Measurements from ENCODE around the gene GBP1. TPM values are rescaled to one million over a fixed set of nuclear protein-coding genes. Genes with fewer than 3 reads are reported as not detected.
A peak's percentile ranks its signal among the peaks of the same experiment; 100 is the strongest.
"Not testable (repeated sequence)": the region's sequence is repeated elsewhere in the genome, so short reads cannot be mapped to it uniquely, and the experiment has no call there.

The GBP1 gene
- total RNA-seq, 1 experiment from 2014 or later: 66.7 TPM

GRCh38 chr1:89051300-89051954 is 13.6 kb downstream of the GBP1 start:
- DNase-seq (ENCODE audit: low read depth): no peak

GRCh38 chr1:89050649-89051033 is 14.4 kb downstream of the GBP1 start:
- no peak for DNase-seq (ENCODE audit: low read depth)

DNA sequence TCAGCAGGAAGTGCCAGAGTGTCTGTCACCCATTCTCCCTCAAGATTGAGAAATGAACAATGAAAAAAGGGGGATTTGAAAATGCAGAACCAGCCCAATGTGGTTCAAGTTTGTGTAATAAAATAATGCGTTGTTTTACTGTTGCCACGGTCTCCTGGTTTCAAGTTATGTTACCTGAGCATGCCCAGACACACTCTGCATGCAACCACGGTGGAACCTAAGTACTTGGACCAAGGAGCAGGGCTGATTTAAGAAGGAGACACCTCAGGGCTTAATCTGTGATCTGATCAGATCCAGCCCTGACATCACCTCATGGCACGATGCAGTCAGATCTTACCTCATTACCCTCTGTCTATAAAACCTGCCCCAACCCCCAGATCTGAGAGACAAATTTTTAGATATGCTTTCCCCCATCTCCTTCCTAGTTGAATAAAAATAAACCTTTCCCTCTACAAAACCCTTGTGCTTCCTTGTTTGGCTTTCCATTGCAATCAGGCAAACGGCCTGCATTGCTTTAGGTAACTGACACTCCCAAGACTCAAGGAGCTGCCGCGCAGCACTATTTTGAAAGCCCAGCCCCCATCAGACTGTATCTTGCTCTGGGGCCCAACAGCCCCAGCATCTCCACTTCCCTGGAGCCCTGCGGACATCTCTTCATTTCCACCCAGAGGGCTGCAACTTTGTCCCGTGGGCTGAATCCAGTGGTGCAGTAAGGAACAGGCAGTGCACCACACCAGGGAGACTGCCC is 14.9 kb downstream of the GBP1 start:
- DNase-seq (ENCODE audit: low read depth): not testable (repeated sequence)

GRCh38 chr1:89049187-89049586 is 15.8 kb downstream of the GBP1 start:
- DNase-seq (ENCODE audit: low read depth): not testable (repeated sequence)

DNA sequence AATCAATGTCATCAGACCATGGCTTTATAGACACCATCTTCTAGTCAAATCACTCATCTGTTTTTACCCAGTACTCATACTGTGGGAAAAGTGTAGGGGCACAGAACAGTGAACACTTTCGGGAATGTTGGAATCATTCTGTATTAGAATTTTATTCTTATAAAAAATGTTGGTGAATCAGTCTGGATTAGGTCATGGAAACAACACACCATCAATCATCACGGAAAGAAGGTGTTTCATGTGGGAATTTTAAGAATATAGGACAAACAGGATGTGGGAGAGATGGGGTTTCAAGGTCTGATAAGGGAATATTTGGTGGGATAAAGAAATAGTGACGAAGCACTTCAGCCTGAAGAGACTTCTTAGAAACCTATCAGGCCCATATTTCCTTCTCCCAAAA is 17.3 kb downstream of the GBP1 start:
- DNase-seq (ENCODE audit: low read depth): no peak

- not testable (repeated sequence) for DNase-seq (ENCODE audit: low read depth)
These were observed 18.5 kb downstream of the GBP1 start for GRCh38 chr1:89046318-89047183.

- DNase-seq (ENCODE audit: low read depth): no peak
These were observed 19.9 kb downstream of the GBP1 start for GRCh38 chr1:89044970-89045721.

GRCh38 chr1:89043940-89044339 is 21.1 kb downstream of the GBP1 start:
- DNase-seq (ENCODE audit: low read depth): no peak

- DNase-seq (ENCODE audit: low read depth): no peak
These were observed 22.5 kb downstream of the GBP1 start for GRCh38 chr1:89042491-89042890.

- no peak for DNase-seq (ENCODE audit: low read depth)
These were observed 23.3 kb downstream of the GBP1 start for GRCh38 chr1:89041721-89042120.

DNA sequence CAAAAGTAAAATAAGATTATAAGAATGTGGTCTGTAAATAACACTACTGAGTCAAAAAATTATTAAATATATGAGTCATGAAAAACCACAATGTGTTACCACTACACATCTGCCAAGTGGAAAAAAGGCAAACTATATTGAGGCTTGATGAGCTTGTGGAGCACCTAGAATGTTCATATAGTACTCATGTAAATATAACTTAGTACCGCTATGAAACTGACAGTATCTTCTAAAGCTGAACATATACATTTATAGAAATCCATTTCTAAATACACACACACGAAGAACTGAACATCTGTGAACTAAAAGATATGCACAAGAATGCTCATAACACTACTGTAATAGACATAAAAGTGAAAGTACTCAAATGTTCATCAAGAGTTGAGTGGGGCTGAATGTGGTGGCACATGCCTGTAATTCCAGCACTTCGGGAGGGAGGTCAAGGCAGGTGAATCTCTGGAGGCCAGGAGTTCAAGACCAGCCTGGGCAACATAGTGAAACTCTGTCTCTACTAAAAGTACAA is 23.8 kb downstream of the GBP1 start:
- peak; percentile 58 for DNase-seq (ENCODE audit: low read depth)

DNA sequence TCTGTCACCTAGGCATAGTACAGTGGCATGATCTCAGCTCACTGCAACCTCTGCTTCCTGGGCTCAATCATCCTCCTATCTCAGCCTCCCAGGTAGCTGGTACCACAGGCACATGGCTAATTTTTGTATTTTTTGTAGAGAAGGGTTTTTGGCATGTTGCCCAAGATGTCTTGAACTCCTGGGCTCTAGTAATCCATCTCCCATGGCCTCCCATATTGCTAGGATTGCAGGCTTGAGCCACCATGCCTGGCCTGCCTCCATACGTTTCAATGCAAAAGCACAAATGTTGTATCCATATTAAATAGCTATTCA is 24.7 kb downstream of the GBP1 start:
- no peak for DNase-seq (ENCODE audit: low read depth)

GRCh38 chr1:89037186-89037585 is 27.8 kb downstream of the GBP1 start:
- no peak for DNase-seq (ENCODE audit: low read depth)

- no peak for DNase-seq (ENCODE audit: low read depth)
These were observed 29.9 kb downstream of the GBP1 start for GRCh38 chr1:89035080-89035479.

- not testable (repeated sequence) for DNase-seq (ENCODE audit: low read depth)
These were observed 31.0 kb downstream of the GBP1 start for GRCh38 chr1:89034004-89034403.

GRCh38 chr1:89029051-89029450 is 36.0 kb downstream of the GBP1 start:
- DNase-seq (ENCODE audit: low read depth): peak; percentile 38

DNA sequence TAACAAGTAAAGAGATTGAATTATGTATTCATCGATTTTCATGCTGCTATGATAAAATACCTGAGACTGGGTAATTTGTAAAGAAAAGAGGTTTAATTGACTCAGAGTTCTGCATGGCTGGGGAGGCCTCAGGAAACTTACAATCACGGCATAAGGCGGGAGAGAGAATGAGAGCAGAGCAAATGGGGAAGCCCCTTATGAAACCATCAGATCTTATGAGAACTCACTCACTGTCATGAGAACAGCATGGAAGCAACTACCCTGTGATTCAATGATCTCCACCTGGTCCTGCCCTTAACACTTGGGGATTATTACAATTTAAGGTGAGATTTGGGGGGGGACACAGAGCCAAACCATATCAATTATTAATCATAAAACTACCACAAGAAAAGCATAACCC is 39.1 kb downstream of the GBP1 start:
- DNase-seq (ENCODE audit: low read depth): no peak

- DNase-seq (ENCODE audit: low read depth): no peak
These were observed 42.0 kb downstream of the GBP1 start for GRCh38 chr1:89023026-89023425.

DNA sequence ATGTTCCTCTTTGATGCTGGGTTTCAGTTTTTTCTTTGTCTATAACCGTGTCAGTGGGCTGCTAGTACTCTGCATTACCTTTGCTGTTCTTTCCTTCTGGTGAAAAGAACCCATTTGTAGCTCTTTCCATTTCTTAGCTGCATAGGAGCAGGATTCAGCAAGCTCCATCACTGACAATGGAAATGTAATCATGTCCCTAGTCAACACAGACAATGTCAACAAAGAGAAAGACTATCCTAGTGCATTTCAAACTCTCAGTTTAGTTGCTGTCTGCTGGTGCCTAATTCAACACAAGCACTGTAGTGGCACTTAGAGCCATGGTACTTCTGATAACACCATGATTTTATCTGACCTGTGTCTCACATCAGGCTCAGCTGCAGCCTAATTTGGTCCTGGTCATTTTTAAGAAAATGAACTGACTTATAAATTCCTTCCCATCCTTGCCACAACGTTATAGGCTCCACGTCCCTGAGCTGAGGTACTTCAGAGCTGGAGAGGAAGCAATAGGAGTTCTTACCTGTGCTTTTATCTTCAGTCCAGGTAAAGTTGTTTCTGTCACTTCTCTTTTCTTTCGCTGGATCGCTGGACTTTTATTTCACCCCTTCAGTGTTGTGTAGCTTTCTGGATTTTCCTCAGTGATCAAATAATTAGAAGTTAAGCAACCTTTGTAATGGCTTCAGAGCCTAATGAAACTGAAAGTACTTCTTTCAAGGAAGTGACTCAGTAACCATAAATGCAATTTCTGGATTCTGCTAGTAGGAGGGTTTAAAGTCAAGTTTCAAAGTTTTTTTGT is 42.6 kb downstream of the GBP1 start, which contains the start of gene GBP3:
Gene GBP3, minus strand, starts transcription at position 700 of the 793 bp plus-strand sequence. CDS start 2,145 bp downstream, outside the sequence.
- DNase-seq (ENCODE audit: low read depth): peak; percentile 70

GRCh38 chr1:89018318-89018717 is 46.7 kb downstream of the GBP1 start:
- DNase-seq (ENCODE audit: low read depth): not testable (repeated sequence)

- DNase-seq (ENCODE audit: low read depth): no peak
These were observed 56.5 kb downstream of the GBP1 start for GRCh38 chr1:89008511-89008910.
